Measurements from ENCODE around the gene ANKRD13D. TPM values are rescaled to one million over a fixed set of nuclear protein-coding genes. Genes with fewer than 3 reads are reported as not detected.

ANKRD13D gene
- polyA plus RNA-seq, 1 donor = 38.8 TPM

DNA sequence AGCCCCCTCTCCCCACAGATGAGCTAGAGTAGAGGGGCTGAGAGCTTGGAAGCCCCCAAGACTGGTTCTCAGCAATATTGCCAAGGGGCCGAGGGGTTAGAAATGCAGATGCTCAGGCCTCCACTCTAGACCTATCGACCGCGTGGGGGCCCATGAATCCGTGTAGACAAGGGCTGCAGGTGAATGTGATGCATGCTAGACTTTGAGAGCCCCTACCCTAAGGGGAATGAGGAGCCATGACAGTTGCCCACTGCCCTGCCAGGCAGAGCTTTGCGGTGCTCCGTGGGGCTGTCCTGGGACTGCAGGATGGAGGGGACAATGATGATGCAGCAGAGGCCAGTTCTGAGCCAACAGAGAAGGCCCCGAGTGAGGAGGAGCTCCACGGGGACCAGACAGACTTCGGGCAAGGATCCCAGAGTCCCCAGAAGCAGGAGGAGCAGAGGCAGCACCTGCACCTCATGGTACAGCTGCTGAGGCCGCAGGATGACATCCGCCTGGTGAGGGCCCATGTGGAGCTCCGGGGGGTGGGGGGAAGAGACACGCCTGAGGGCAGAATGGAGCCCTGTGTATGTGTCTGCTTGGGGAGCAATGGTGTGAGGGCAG, 15.5 kb downstream of the ANKRD13D start:
- Histone ChIP-seq H3K4me3 (ENCODE audit: low read length) (peak overlapping the region; percentile 69), H3K27me3 (ENCODE audit: control insufficient read depth, insufficient read depth, low read length) (no peaks in the 10 kb centered on the region), H3K4me1 (ENCODE audit: control insufficient read depth, insufficient read depth, low read length) (peaks cover 18% of the 10 kb centered on the region), H3K36me3 (ENCODE audit: control insufficient read depth, insufficient read depth, low read length) (peaks cover 54% of the 10 kb centered on the region), H3K27ac (ENCODE audit: low read length) (no peak overlapping the region), H3K9me3 (ENCODE audit: control insufficient read depth, low read depth, low read length) (peaks cover 4% of the 10 kb centered on the region)
- WGBS (ENCODE audit: insufficient coverage, low lambda C conversion rate) = no CpG with 5 or more reads among the region's 14 CpGs
- DNase-seq = no peak

DNA sequence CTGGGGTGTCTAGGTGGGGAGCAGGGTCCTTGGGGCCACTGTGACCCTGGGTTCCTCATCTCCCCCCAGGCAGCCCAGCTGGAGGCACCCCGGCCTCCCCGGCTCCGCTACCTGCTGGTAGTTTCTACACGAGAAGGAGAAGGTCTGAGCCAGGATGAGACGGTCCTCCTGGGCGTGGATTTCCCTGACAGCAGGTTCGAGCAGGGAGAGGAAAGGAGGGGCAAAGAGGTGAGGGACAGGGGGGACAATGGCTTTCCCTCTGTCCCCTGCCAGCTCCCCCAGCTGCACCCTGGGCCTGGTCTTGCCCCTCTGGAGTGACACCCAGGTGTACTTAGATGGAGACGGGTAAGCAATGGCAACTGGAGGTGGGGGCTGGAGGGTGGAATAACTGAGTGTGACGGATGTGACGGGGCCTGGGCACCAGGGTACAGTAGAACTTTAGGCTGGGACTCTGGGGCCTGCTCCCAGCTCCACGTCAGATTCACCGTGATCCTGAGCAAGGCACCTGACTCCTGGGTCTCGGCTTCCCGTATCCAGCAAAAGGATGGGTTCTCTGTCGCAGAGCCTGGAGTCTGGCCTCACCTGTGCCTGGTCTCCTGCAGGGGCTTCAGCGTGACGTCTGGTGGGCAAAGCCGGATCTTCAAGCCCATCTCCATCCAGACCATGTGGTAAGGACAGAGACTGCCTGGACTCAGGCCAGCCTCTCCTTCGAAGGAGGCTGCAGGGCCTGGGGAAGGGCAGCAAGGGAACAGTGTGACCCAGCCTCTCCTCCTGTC, 17.9 kb downstream of the ANKRD13D start:
- H3K36me3 ChIP-seq (ENCODE audit: control insufficient read depth, insufficient read depth, low read length) = peaks cover 48% of the 10 kb centered on the region
- H3K4me3 ChIP-seq (ENCODE audit: low read length) = no peak overlapping the region
- peaks cover 14% of the 10 kb centered on the region for H3K4me1 ChIP-seq (ENCODE audit: control insufficient read depth, insufficient read depth, low read length)
- no peak overlapping the region for H3K27ac ChIP-seq (ENCODE audit: low read length)
- WGBS (ENCODE audit: insufficient coverage, low lambda C conversion rate) = no CpG with 5 or more reads among the region's 19 CpGs
- H3K9me3 ChIP-seq (ENCODE audit: control insufficient read depth, low read depth, low read length) = peaks cover 4% of the 10 kb centered on the region
- H3K27me3 ChIP-seq (ENCODE audit: control insufficient read depth, insufficient read depth, low read length) = no peaks in the 10 kb centered on the region
- no peak for DNase-seq

DNA sequence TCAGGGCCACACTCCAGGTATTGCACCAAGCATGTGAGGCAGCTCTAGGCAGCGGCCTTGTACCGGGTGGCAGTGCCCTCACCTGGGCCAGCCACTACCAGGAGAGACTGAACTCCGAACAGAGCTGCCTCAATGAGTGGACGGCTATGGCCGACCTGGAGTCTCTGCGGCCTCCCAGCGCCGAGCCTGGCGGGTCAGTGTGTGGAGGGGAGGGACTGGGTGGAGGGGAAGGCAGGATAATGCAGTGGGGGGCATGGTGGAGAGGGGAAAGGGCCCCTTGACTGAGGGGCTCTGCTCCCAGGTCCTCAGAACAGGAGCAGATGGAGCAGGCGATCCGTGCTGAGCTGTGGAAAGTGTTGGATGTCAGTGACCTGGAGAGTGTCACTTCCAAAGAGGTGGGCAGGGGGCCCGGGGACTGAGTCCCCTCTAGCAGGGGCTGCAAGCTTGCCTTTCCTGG, 18.5 kb downstream of the ANKRD13D start:
- Histone ChIP-seq H3K4me3 (ENCODE audit: low read length) (no peak overlapping the region), H3K36me3 (ENCODE audit: control insufficient read depth, insufficient read depth, low read length) (peaks cover 48% of the 10 kb centered on the region), H3K9me3 (ENCODE audit: control insufficient read depth, low read depth, low read length) (peaks cover 4% of the 10 kb centered on the region), H3K4me1 (ENCODE audit: control insufficient read depth, insufficient read depth, low read length) (peaks cover 9% of the 10 kb centered on the region), H3K27ac (ENCODE audit: low read length) (no peak overlapping the region), H3K27me3 (ENCODE audit: control insufficient read depth, insufficient read depth, low read length) (no peaks in the 10 kb centered on the region)
- no peak for DNase-seq
- WGBS (ENCODE audit: insufficient coverage, low lambda C conversion rate) = no CpG with 5 or more reads among the region's 12 CpGs

DNA sequence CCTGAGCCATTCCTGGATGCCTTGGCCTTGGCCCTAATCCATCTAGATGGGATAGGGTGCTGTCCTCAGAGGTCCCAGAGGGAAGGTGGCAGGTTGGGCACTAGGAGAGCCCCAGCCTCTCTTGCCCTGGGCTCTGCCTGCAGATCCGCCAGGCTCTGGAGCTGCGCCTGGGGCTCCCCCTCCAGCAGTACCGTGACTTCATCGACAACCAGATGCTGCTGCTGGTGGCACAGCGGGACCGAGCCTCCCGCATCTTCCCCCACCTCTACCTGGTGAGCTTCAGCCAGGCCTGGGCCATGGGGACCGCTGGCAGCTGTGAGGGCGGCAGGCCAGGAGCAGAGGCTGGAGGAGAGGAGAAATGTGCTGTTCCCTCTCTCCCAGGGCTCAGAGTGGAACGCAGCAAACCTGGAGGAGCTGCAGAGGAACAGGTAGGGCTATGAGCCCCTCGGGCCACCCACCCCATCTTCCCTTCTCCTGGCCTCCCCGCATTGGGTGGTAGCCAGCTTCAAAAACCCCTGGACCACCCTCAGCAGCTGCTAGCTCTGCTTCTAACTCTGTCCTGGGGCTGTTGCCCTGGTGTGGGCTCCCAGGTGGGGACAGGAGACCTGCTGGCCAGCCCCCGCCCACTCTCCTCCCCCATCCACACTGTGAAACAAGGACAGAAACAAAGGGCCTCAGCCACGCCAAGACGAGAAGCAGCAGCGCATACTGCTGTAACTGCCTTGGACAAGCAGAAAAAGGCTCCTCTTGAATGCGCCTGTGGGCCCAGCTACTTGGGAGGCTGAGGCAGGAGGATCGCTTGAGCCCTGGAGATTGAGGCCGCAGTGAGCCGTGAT, 19.1 kb downstream of the ANKRD13D start:
- peaks cover 48% of the 10 kb centered on the region for H3K36me3 ChIP-seq (ENCODE audit: control insufficient read depth, insufficient read depth, low read length)
- H3K4me3 ChIP-seq (ENCODE audit: low read length) = no peak overlapping the region
- H3K27ac ChIP-seq (ENCODE audit: low read length) = no peak overlapping the region
- no CpG with 5 or more reads among the region's 20 CpGs for WGBS (ENCODE audit: insufficient coverage, low lambda C conversion rate)
- H3K9me3 ChIP-seq (ENCODE audit: control insufficient read depth, low read depth, low read length) = peaks cover 4% of the 10 kb centered on the region
- H3K4me1 ChIP-seq (ENCODE audit: control insufficient read depth, insufficient read depth, low read length) = peaks cover 14% of the 10 kb centered on the region
- H3K27me3 ChIP-seq (ENCODE audit: control insufficient read depth, insufficient read depth, low read length) = no peaks in the 10 kb centered on the region
- no peak for DNase-seq

DNA sequence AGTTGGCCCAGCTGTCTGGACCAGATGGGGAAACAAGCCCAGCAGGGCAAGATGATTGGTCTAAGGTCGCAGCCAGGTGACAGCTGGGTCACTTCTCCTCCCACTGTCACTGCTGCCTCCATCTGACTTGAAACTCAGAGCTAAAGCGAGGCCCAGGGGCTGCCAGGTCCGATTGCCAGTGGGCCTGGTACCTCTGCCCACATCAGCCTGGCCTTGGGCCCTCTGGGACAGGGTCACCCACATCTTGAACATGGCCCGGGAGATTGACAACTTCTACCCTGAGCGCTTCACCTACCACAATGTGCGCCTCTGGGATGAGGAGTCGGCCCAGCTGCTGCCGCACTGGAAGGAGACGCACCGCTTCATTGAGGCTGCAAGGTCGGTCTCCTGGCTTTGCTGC, 20.1 kb downstream of the ANKRD13D start:
- no CpG with 5 or more reads among the region's 11 CpGs for WGBS (ENCODE audit: insufficient coverage, low lambda C conversion rate)
- Histone ChIP-seq H3K27me3 (ENCODE audit: control insufficient read depth, insufficient read depth, low read length) (no peaks in the 10 kb centered on the region), H3K9me3 (ENCODE audit: control insufficient read depth, low read depth, low read length) (peaks cover under 1% of the 10 kb centered on the region), H3K36me3 (ENCODE audit: control insufficient read depth, insufficient read depth, low read length) (peaks cover 48% of the 10 kb centered on the region), H3K4me3 (ENCODE audit: low read length) (no peak overlapping the region), H3K27ac (ENCODE audit: low read length) (no peak overlapping the region), H3K4me1 (ENCODE audit: control insufficient read depth, insufficient read depth, low read length) (peaks cover 17% of the 10 kb centered on the region)
- DNase-seq = no peak

DNA sequence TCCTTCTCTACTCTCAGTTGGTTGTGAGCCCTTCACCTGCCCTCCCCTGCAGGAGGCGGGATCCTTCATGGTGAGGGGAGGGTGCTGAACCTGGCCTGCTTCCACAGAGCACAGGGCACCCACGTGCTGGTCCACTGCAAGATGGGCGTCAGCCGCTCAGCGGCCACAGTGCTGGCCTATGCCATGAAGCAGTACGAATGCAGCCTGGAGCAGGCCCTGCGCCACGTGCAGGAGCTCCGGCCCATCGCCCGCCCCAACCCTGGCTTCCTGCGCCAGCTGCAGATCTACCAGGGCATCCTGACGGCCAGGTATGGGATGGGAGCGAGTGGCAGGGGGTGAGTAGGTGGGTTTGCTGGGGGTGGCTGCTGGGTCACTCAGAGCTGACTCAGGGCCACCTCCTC, 20.6 kb downstream of the ANKRD13D start:
- Histone ChIP-seq H3K4me3 (ENCODE audit: low read length) (no peak overlapping the region), H3K36me3 (ENCODE audit: control insufficient read depth, insufficient read depth, low read length) (peaks cover 48% of the 10 kb centered on the region), H3K27ac (ENCODE audit: low read length) (no peak overlapping the region), H3K27me3 (ENCODE audit: control insufficient read depth, insufficient read depth, low read length) (no peaks in the 10 kb centered on the region), H3K9me3 (ENCODE audit: control insufficient read depth, low read depth, low read length) (no peaks in the 10 kb centered on the region), H3K4me1 (ENCODE audit: control insufficient read depth, insufficient read depth, low read length) (peaks cover 12% of the 10 kb centered on the region)
- WGBS (ENCODE audit: insufficient coverage, low lambda C conversion rate) = no CpG with 5 or more reads among the region's 14 CpGs
- DNase-seq = no peak

DNA sequence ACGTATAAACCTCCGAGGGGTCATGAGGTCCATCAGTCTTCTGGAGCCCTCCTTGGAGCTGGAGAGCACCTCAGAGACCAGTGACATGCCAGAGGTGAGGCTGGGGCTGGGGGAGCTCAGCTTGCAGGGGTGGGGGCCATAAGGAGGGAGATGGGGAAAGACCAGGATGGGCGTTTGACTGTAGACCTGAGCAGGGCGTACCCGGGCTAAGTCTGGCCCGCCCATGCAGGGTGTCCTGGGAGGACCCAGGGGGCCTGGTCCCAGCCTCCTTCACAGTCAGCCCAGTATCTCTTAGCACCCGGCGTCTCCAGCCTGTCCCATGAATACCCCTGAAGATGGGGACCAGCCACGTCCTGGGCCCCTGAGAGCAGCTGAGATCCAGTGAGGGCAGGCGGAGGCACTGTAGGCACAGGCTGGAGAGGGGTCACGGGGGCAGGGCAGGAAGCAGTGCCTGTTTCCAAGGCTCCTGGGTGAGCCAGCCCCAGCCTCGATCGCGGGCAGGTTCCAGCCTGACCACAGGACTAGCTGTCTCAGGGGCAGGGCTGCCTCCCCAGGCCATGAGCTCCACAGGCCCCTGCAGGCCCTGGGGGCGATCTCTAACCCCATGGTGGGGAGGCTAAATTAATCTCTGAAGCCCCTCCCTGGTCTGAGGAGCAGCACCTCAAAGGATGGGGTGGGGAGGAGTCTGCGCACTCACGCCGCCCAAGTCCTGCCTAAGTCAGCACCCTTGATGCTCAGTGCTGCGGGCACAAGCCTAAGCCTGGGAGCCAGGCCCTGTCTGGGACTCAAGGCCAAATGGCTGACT, 21.3 kb downstream of the ANKRD13D start:
- Histone ChIP-seq H3K27ac (ENCODE audit: low read length) (no peak overlapping the region), H3K27me3 (ENCODE audit: control insufficient read depth, insufficient read depth, low read length) (no peaks in the 10 kb centered on the region), H3K36me3 (ENCODE audit: control insufficient read depth, insufficient read depth, low read length) (peaks cover 48% of the 10 kb centered on the region), H3K9me3 (ENCODE audit: control insufficient read depth, low read depth, low read length) (no peaks in the 10 kb centered on the region), H3K4me3 (ENCODE audit: low read length) (no peak overlapping the region), H3K4me1 (ENCODE audit: control insufficient read depth, insufficient read depth, low read length) (peaks cover 10% of the 10 kb centered on the region)
- DNase-seq = no peak
- WGBS (ENCODE audit: insufficient coverage, low lambda C conversion rate) = no CpG with 5 or more reads among the region's 19 CpGs

DNA sequence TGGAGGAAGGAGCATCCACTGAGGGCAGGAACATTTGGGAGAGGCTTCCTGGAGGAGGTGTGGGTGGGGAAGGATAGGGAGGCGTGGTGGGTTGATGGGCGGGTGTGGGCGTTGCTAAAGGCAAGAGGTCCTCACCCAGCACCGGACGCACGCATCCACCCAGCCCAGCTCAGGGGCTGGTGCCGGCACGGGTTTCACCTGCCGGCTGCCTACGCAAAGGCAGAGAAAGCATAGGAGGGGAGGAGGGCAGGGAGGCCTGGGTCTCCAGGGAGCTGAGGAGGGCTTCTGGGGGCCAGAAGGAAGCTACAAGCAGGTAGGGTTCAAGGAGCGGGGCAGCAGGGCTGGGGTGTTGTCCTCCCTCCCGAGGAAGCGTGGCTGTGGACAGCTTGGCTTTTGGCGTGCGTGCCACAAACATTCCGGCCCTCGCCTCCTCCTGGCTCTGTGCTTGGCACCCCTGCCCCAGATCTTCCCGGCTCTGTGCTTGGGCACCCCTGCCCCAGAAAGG, 22.0 kb downstream of the ANKRD13D start:
- no peak for DNase-seq
- Histone ChIP-seq H3K4me3 (ENCODE audit: low read length) (no peak overlapping the region), H3K4me1 (ENCODE audit: control insufficient read depth, insufficient read depth, low read length) (peaks cover 10% of the 10 kb centered on the region), H3K27me3 (ENCODE audit: control insufficient read depth, insufficient read depth, low read length) (no peaks in the 10 kb centered on the region), H3K36me3 (ENCODE audit: control insufficient read depth, insufficient read depth, low read length) (peaks cover 48% of the 10 kb centered on the region), H3K27ac (ENCODE audit: low read length) (no peak overlapping the region), H3K9me3 (ENCODE audit: control insufficient read depth, low read depth, low read length) (no peaks in the 10 kb centered on the region)
- no CpG with 5 or more reads among the region's 18 CpGs for WGBS (ENCODE audit: insufficient coverage, low lambda C conversion rate)

DNA sequence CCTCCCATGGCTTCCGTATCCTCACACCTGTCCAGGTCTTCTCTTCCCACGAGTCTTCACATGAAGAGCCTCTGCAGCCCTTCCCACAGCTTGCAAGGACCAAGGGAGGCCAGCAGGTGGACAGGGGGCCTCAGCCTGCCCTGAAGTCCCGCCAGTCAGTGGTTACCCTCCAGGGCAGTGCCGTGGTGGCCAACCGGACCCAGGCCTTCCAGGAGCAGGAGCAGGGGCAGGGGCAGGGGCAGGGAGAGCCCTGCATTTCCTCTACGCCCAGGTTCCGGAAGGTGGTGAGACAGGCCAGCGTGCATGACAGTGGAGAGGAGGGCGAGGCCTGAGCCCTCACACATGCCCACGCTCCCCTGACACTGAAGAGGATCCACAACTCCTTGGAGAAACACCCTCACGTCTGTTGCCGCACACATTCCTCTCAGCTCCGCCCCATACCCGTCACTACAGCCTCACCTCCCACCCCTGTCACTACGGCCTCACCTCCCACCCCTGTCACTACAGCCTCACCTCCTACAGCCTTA, 22.5 kb downstream of the ANKRD13D start:
- Histone ChIP-seq H3K9me3 (ENCODE audit: control insufficient read depth, low read depth, low read length) (no peaks in the 10 kb centered on the region), H3K4me1 (ENCODE audit: control insufficient read depth, insufficient read depth, low read length) (peaks cover 10% of the 10 kb centered on the region), H3K27me3 (ENCODE audit: control insufficient read depth, insufficient read depth, low read length) (no peaks in the 10 kb centered on the region), H3K36me3 (ENCODE audit: control insufficient read depth, insufficient read depth, low read length) (peaks cover 45% of the 10 kb centered on the region), H3K27ac (ENCODE audit: low read length) (no peak overlapping the region), H3K4me3 (ENCODE audit: low read length) (no peak overlapping the region)
- no CpG with 5 or more reads among the region's 15 CpGs for WGBS (ENCODE audit: insufficient coverage, low lambda C conversion rate)
- no peak for DNase-seq
